HFFc6 (cell line): ENCODE results near the gene SDK2. TPM values are rescaled to one million over a fixed set of nuclear protein-coding genes. Genes with fewer than 3 reads are reported as not detected.

ENCODE experiments used
- DNase-seq: peaks from one replicate; pipeline ENCODE4 v3.0.0-alpha.2; 2018
- H3K27ac Mint-ChIP-seq: 2 replicates; pipeline ENCODE4 v1.8.0; 2020; ENCODE audit warnings: mild to moderate bottlenecking, mixed read lengths
- H3K27me3 Mint-ChIP-seq: 2 replicates; pipeline ENCODE4 v1.8.0; 2021; ENCODE audit warnings: mild to moderate bottlenecking, moderate library complexity, mixed read lengths; ENCODE audit not compliant: insufficient read depth
- H3K36me3 Mint-ChIP-seq: 2 replicates; pipeline ENCODE4 v1.8.0; 2021; ENCODE audit warnings: low read depth, mixed read lengths
- H3K4me1 Mint-ChIP-seq: 2 replicates; pipeline ENCODE4 v1.8.0; 2020; ENCODE audit warnings: low read depth, mixed read lengths
- H3K4me3 Mint-ChIP-seq: 2 replicates; pipeline ENCODE4 v1.8.0; 2020; ENCODE audit warnings: mild to moderate bottlenecking, moderate library complexity, mixed read lengths
- H3K9me3 Mint-ChIP-seq: 2 replicates; pipeline ENCODE4 v1.8.0; 2020; ENCODE audit warnings: mild to moderate bottlenecking, mixed read lengths
- CTCF ChIP-seq: fragments of 200-600 bp; sonication (generic); IDR thresholded peaks from 2 replicates; pipeline ENCODE4 v1.5.0; 2021; ENCODE audit warnings: antibody characterized with exemption, mild to moderate bottlenecking
- total RNA-seq, 6 experiments: library from RNA; stranded (reverse); fragmentation: NEBNext Ultra II Directional; extraction: Animal tissue kit (Norgen Biotek cat#: 25700); gene quantifications; 2 replicates in 1 of 6; 3 replicates in 5 of 6; pipeline ENCODE4 v1.2.3, GENCODE V29; 2021

SDK2 gene
- total RNA-seq, 6 experiments from 2014 or later: 0.03 TPM; not detected in 4

- no peak overlapping the region for H3K27ac Mint-ChIP-seq
- peaks cover 24% of the 10 kb centered on the region for H3K27me3 Mint-ChIP-seq
- no peak for TF ChIP-seq CTCF
- no peak overlapping the region for H3K4me3 Mint-ChIP-seq
- H3K36me3 Mint-ChIP-seq: no peaks in the 10 kb centered on the region
- H3K4me1 Mint-ChIP-seq: no peaks in the 10 kb centered on the region
- no peaks in the 10 kb centered on the region for H3K9me3 Mint-ChIP-seq
- DNase-seq: no peak
These were observed 246.2 kb downstream of the SDK2 start for GRCh38 chr17:73397856-73398540.

- no peak for TF ChIP-seq CTCF
- Mint-ChIP-seq H3K9me3 (no peaks in the 10 kb centered on the region), H3K36me3 (no peaks in the 10 kb centered on the region), H3K27me3 (peaks cover 24% of the 10 kb centered on the region), H3K27ac (no peak overlapping the region), H3K4me3 (no peak overlapping the region), H3K4me1 (no peaks in the 10 kb centered on the region)
- DNase-seq: no peak
These were observed 246.9 kb downstream of the SDK2 start for GRCh38 chr17:73397278-73397826.

- Mint-ChIP-seq H3K27ac (no peak overlapping the region), H3K27me3 (peaks cover 24% of the 10 kb centered on the region), H3K4me3 (no peak overlapping the region), H3K36me3 (no peaks in the 10 kb centered on the region), H3K4me1 (no peaks in the 10 kb centered on the region), H3K9me3 (no peaks in the 10 kb centered on the region)
- no peak for TF ChIP-seq CTCF
- no peak for DNase-seq
These were observed 247.6 kb downstream of the SDK2 start for GRCh38 chr17:73396431-73397277.

GRCh38 chr17:73394512-73395450, 249.5 kb downstream of the SDK2 start:
- H3K27ac Mint-ChIP-seq: no peak overlapping the region

More at GRCh38 chr17:73394512-73395450, 249.5 kb downstream of the SDK2 start:
- no peak for DNase-seq
- TF ChIP-seq CTCF: no peak
- Mint-ChIP-seq H3K27me3 (peaks cover 19% of the 10 kb centered on the region), H3K4me1 (no peaks in the 10 kb centered on the region), H3K9me3 (no peaks in the 10 kb centered on the region), H3K4me3 (no peak overlapping the region), H3K36me3 (no peaks in the 10 kb centered on the region)
